HL-60 (cell line): ENCODE data around the gene STX10.
A peak's percentile ranks its signal among the peaks of the same experiment; 100 is the strongest.

Experiments used
- DNase-seq, 2 experiments: peaks; one replicate each; pipeline ENCODE4 v3.0.0-alpha.2; 2010 to 2020; ENCODE audit warnings: low read depth in 1 of 2, low spot score in 1 of 2
- H3K27ac ChIP-seq: fragments of 250-450 bp; sonication (Bioruptor Pico); replicated peaks from 2 replicates; pipeline ENCODE4 v1.5.1; 2020; ENCODE audit warnings: mild to moderate bottlenecking, moderate library complexity
- H3K27me3 ChIP-seq: fragments of 250-450 bp; sonication (Bioruptor Pico); 2 replicates; pipeline ENCODE4 v1.5.1; 2021; ENCODE audit warnings: mild to moderate bottlenecking, moderate library complexity; ENCODE audit not compliant: insufficient read depth, poor library complexity, severe bottlenecking
- H3K4me3 ChIP-seq: replicated peaks from 2 replicates; pipeline ENCODE4 v1.5.1; 2011; ENCODE audit warnings: mild to moderate bottlenecking, control low read depth, low read length; ENCODE audit not compliant: insufficient read depth
- CTCF ChIP-seq: IDR thresholded peaks from one replicate; pipeline ENCODE4 v1.5.1; 2011; ENCODE audit warnings: low read length, control low read depth, inconsistent platforms; ENCODE audit not compliant: insufficient read depth
- GABPA ChIP-seq: IDR thresholded peaks from 2 replicates; pipeline ENCODE4 v1.6.1; 2012; ENCODE audit warnings: low read depth
- POLR2AphosphoS5 ChIP-seq: IDR thresholded peaks from 2 replicates; pipeline ENCODE4 v1.6.1; 2012; ENCODE audit warnings: low read depth
- REST ChIP-seq: IDR thresholded peaks from 2 replicates; pipeline ENCODE4 v1.6.1; 2012; ENCODE audit warnings: low read depth; ENCODE audit not compliant: insufficient replicate concordance
- SPI1 ChIP-seq: IDR thresholded peaks from 2 replicates; pipeline ENCODE4 v1.6.1; 2012; ENCODE audit warnings: low read depth, mild to moderate bottlenecking, borderline replicate concordance
- long read RNA-seq: library from polyadenylated mRNA; unstranded; transcript quantifications from one replicate; pipeline ENCODE4 v2.0.0, GENCODE V29; 2020

Gene STX10
- long read RNA-seq, transcript STX10-207 (7 exons, 1,241 nt) = minor isoform, 19 of 359 reads
- long read RNA-seq, transcript STX10-201 (8 exons, 1,099 nt) = minor isoform, 5 of 359 reads
- long read RNA-seq, transcript STX10-204 (8 exons, 1,136 nt) = major isoform, 248 of 359 reads
- long read RNA-seq, partial matches to known transcripts = 73 of 359 reads
- long read RNA-seq, other reads (novel, unspliced or antisense) = 11 of 359 reads

GRCh38 chr19:13150187-13150930 is at the start of gene STX10, which contains the start of gene IER2:
Gene STX10 (minus strand): TSS chr19:13150375. CDS start chr19:13150173, 202 bp downstream.
Gene IER2 (plus strand): TSS chr19:13150411. CDS start chr19:13153187, 2,776 bp downstream.
- peak; percentile 93 to 96 for DNase-seq
- no peaks in the 10 kb centered on the region for H3K27me3 ChIP-seq
- TF ChIP-seq SPI1 = peak; percentile 66; the same call in 1 of the 2 replicates
- TF ChIP-seq REST = no peak
- TF ChIP-seq POLR2AphosphoS5 = peak; percentile 22; the same call in 1 of the 2 replicates
- peak; percentile 93 for TF ChIP-seq GABPA
- peak; percentile 17 for TF ChIP-seq CTCF
- peak within 1 kb of the TSS; percentile 89 for H3K27ac ChIP-seq
- peak within 1 kb of the TSS; percentile 71 for H3K4me3 ChIP-seq

- no peak for TF ChIP-seq CTCF
- no peak for DNase-seq
- H3K4me3 ChIP-seq = no peak overlapping the region
- H3K27me3 ChIP-seq = no peaks in the 10 kb centered on the region
- H3K27ac ChIP-seq = no peak overlapping the region
Observed at GRCh38 chr19:13198634-13199033, 48.5 kb upstream of the STX10 start.

- no peak for DNase-seq
- Histone ChIP-seq H3K27ac (no peak overlapping the region), H3K4me3 (no peak overlapping the region)
Observed at GRCh38 chr19:13195678-13196077, 45.5 kb upstream of the STX10 start.

More at GRCh38 chr19:13195678-13196077, 45.5 kb upstream of the STX10 start:
- H3K27me3 ChIP-seq = no peaks in the 10 kb centered on the region
- TF ChIP-seq CTCF = peak; percentile 12
- TF ChIP-seq REST = no peak
- no peak for TF ChIP-seq SPI1
